WERI-Rb-1 (cell line): ENCODE measurements around the gene NSMCE1.
"Not testable (repeated sequence)": the region's sequence is repeated elsewhere in the genome, so short reads cannot be mapped to it uniquely, and the experiment has no call there.

Source experiments
- DNase-seq: peaks from one replicate; pipeline ENCODE4 v3.0.0-alpha.2; 2020
- H3K27ac ChIP-seq: fragments of 250-450 bp; sonication (Bioruptor Pico); 2 replicates; pipeline ENCODE4 v1.5.1; 2020; ENCODE audit warnings: mild to moderate bottlenecking, moderate library complexity
- H3K27me3 ChIP-seq: fragments of 250-450 bp; sonication (Bioruptor Pico); 2 replicates; pipeline ENCODE4 v1.5.1; 2021; ENCODE audit warnings: mild to moderate bottlenecking, low read depth, moderate library complexity; ENCODE audit not compliant: insufficient read depth, severe bottlenecking
- H3K36me3 ChIP-seq: fragments of 250-450 bp; sonication (Bioruptor Pico); 2 replicates; pipeline ENCODE4 v1.5.1; 2020; ENCODE audit warnings: mild to moderate bottlenecking, moderate library complexity
- H3K4me3 ChIP-seq: 2 replicates; pipeline ENCODE4 v1.5.1; 2011; ENCODE audit warnings: low read depth, mild to moderate bottlenecking, control low read depth, low read length
- H3K9me3 ChIP-seq: fragments of 250-450 bp; sonication (Bioruptor Pico); 2 replicates; pipeline ENCODE4 v1.5.1; 2021; ENCODE audit warnings: mild to moderate bottlenecking, moderate library complexity; ENCODE audit not compliant: severe bottlenecking
- TF ChIP-seq, protein P1 (sequence below): IDR thresholded peaks from 2 replicates; pipeline ENCODE4 v1.5.1; 2011; ENCODE audit warnings: low read depth, mild to moderate bottlenecking, control low read depth, inconsistent platforms, low read length

Gene NSMCE1

GRCh38 chr16:27270349-27270748, 1.8 kb upstream of the NSMCE1 start:
- H3K36me3 ChIP-seq = no peaks in the 10 kb centered on the region
- H3K9me3 ChIP-seq = no peaks in the 10 kb centered on the region
- no peak for DNase-seq
- H3K27me3 ChIP-seq = no peaks in the 10 kb centered on the region
- TF ChIP-seq, protein P1, sequence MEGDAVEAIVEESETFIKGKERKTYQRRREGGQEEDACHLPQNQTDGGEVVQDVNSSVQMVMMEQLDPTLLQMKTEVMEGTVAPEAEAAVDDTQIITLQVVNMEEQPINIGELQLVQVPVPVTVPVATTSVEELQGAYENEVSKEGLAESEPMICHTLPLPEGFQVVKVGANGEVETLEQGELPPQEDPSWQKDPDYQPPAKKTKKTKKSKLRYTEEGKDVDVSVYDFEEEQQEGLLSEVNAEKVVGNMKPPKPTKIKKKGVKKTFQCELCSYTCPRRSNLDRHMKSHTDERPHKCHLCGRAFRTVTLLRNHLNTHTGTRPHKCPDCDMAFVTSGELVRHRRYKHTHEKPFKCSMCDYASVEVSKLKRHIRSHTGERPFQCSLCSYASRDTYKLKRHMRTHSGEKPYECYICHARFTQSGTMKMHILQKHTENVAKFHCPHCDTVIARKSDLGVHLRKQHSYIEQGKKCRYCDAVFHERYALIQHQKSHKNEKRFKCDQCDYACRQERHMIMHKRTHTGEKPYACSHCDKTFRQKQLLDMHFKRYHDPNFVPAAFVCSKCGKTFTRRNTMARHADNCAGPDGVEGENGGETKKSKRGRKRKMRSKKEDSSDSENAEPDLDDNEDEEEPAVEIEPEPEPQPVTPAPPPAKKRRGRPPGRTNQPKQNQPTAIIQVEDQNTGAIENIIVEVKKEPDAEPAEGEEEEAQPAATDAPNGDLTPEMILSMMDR = no peak
- H3K27ac ChIP-seq = no peak overlapping the region
- H3K4me3 ChIP-seq = no peak overlapping the region

- no peaks in the 10 kb centered on the region for H3K27me3 ChIP-seq
- TF ChIP-seq, protein P1 = no peak
- H3K9me3 ChIP-seq = no peaks in the 10 kb centered on the region
- DNase-seq = no peak
- H3K4me3 ChIP-seq = peak overlapping the region; percentile 71
- H3K36me3 ChIP-seq = no peaks in the 10 kb centered on the region
- H3K27ac ChIP-seq = no peak overlapping the region
These were observed 953 bp upstream of the NSMCE1 start for GRCh38 chr16:27269300-27270150.

DNA sequence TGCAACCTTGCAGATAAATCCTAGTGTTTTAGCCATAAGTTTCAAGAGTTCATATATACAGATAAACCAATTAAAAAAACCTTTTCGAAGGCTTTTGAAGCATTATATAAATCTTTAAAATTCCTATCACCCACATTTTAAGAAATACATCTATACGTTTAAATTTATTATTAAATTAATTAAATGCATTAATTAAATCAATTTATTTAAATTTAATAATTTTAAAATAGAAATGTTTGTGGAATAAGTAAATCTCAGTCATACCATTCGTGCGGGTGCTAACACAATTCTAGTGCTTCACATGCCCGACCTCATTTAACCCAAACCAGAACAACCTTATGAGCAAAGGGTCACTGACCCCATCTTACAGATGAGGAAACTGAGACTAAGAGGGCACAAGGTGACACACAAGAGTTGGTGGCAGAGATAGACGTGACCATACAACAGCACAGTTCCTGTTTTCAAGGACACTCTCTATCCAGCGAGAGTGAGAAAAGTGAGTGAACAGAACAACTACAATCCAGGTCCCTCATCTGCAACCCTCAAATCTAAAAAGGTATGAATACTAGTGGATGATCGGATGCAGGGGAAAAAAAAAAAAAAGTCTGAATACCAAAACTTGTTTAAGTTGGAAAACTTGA, 1.4 kb downstream of the NSMCE1 start:
- Histone ChIP-seq H3K36me3 (no peaks in the 10 kb centered on the region), H3K9me3 (no peaks in the 10 kb centered on the region), H3K27ac (no peak overlapping the region), H3K27me3 (no peaks in the 10 kb centered on the region), H3K4me3 (no peak overlapping the region)
- no peak for DNase-seq
- TF ChIP-seq, protein P1 = no peak

GRCh38 chr16:27265982-27266381, 2.6 kb downstream of the NSMCE1 start:
- no peaks in the 10 kb centered on the region for H3K27me3 ChIP-seq
- no peak overlapping the region for H3K4me3 ChIP-seq
- H3K36me3 ChIP-seq = no peaks in the 10 kb centered on the region
- TF ChIP-seq, protein P1 = no peak
- no peak overlapping the region for H3K27ac ChIP-seq
- H3K9me3 ChIP-seq = no peaks in the 10 kb centered on the region
- DNase-seq = no peak

- TF ChIP-seq, protein P1 = no peak
- Histone ChIP-seq H3K4me3 (no peak overlapping the region), H3K27ac (no peak overlapping the region), H3K36me3 (no peaks in the 10 kb centered on the region), H3K27me3 (no peaks in the 10 kb centered on the region), H3K9me3 (no peaks in the 10 kb centered on the region)
- DNase-seq = no peak
These were observed 4.4 kb downstream of the NSMCE1 start for GRCh38 chr16:27264151-27264550.

DNA sequence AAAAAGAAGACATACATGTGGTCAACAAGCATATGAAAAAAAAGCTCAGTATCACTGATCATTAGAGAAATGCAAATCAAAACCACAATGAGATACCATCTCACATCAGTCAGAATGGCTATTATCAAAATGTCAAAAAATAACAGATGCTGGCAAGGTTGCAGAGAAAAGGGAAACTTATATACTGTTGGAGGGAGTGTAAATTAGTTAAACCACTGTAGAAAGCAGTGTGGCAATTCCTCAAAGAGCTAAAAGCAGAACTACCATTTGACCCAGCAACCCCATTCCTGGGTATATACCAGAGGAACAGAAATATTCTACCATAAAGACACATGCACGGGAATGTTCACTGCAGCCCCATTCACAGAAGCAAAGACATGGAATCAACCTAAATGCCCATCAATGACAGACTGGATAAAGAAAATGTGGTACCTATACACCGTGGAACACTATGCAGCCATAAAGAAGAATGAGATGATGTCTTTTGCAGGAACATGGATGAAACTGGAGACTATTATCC, 5.6 kb downstream of the NSMCE1 start:
- H3K36me3 ChIP-seq, H3K27ac ChIP-seq, H3K27me3 ChIP-seq, H3K9me3 ChIP-seq, H3K4me3 ChIP-seq, DNase-seq: not testable (repeated sequence)
